Panc1 (cell line): Measurements from ENCODE around the gene SPATA6L. TPM values are rescaled to one million over a fixed set of nuclear protein-coding genes. Genes with fewer than 3 reads are reported as not detected.

Experiments used
- ATAC-seq: fragments of 200-7000 bp; cut with Tn5 transposase; 2 replicates; pipeline ENCODE4 v1.9.1; 2020; ENCODE audit warnings: mild to moderate bottlenecking, moderate library complexity
- BruUV-seq: library from RNA; stranded (reverse); fragments of 400-500 nt; replicated peaks from 2 replicates; lab custom pipeline; 2021; lab: Mats Ljungman, UMichigan
- CTCF ChIA-PET: fragments of 300-600 bp; sonication (Branson Sonifier 250); formaldehyde crosslinking; loops from one replicate; lab custom pipeline; 2022; ENCODE audit warnings: antibody characterized with exemption; lab: Charles Lee
- POLR2A ChIA-PET: fragments of 300-600 bp; sonication (Branson Sonifier 250); formaldehyde crosslinking; loops from one replicate; lab custom pipeline; 2022; ENCODE audit warnings: antibody characterized with exemption; lab: Charles Lee
- DNase-seq: peaks from one replicate; pipeline ENCODE4 v3.0.0-alpha.2; 2010; ENCODE audit warnings: low read depth, low spot score
- H3K27ac ChIP-seq: 2 replicates; pipeline ENCODE4 v1.5.1; 2011; ENCODE audit warnings: mild to moderate bottlenecking, low read length, inconsistent platforms
- H3K27me3 ChIP-seq: fragments of 200-500 bp; sonication (Bioruptor generic); 2 replicates; pipeline ENCODE4 v1.6.0; 2014; ENCODE audit warnings: low read length, inconsistent platforms; ENCODE audit not compliant: control insufficient read depth, insufficient read depth
- H3K36me3 ChIP-seq: fragments of 200-500 bp; sonication (Bioruptor generic); 2 replicates; pipeline ENCODE4 v1.5.1; 2014; ENCODE audit warnings: inconsistent platforms, mild to moderate bottlenecking, low read length, moderate library complexity; ENCODE audit not compliant: control insufficient read depth, insufficient read depth
- H3K4me1 ChIP-seq: 2 replicates; pipeline ENCODE4 v1.5.1; 2011; ENCODE audit warnings: inconsistent platforms, mild to moderate bottlenecking, low read length, moderate library complexity; ENCODE audit not compliant: control insufficient read depth, insufficient read depth
- H3K4me3 ChIP-seq, 2 experiments: 2 replicates each; pipeline ENCODE4 v1.5.1; 2011 to 2012; ENCODE audit warnings: low read depth in 2 of 2, low read length in 2 of 2, mild to moderate bottlenecking in 2 of 2, inconsistent platforms in 1 of 2, moderate library complexity in 1 of 2
- H3K9me3 ChIP-seq: fragments of 200-500 bp; sonication (Bioruptor generic); 2 replicates; pipeline ENCODE4 v1.5.1; 2014; ENCODE audit warnings: low read depth, mild to moderate bottlenecking, inconsistent platforms, low read length, moderate library complexity; ENCODE audit not compliant: control insufficient read depth, insufficient read depth
- POLR2AphosphoS5 ChIP-seq: IDR thresholded peaks from 2 replicates; pipeline ENCODE4 v1.6.1; 2012; ENCODE audit warnings: mild to moderate bottlenecking, low read depth, low read length, moderate library complexity
- SIN3A ChIP-seq: IDR thresholded peaks from 2 replicates; pipeline ENCODE4 v1.6.1; 2012; ENCODE audit warnings: low read depth, mild to moderate bottlenecking, low read length, moderate library complexity, borderline replicate concordance; ENCODE audit not compliant: insufficient read depth
- TCF7L2 ChIP-seq: IDR thresholded peaks from 2 replicates; pipeline ENCODE4 v1.6.1; 2011; ENCODE audit warnings: mild to moderate bottlenecking, low read depth, low read length, inconsistent platforms
- in situ Hi-C: cut with HindIII; loops from 2 replicates; pipeline ENCODE4 v1.10.0; 2016; ENCODE audit warnings: low sequenced_read_pairs, low pct_unique_long_range_greater_than_20kb
- intact Hi-C: fragments of 100-400 bp; cut with micrococcal nuclease; formaldehyde crosslinking; loops from one replicate; pipeline ENCODE4 v1.10.0; 2022; ENCODE audit not compliant: unreplicated experiment
- total RNA-seq: library from RNA; stranded (reverse); gene quantifications from one replicate; pipeline ENCODE4 v1.2.1, GENCODE V29; 2021; ENCODE audit not compliant: unreplicated experiment
- TF ChIP-seq, protein P1 (sequence below): fragments of 450-650 bp; IDR thresholded peaks from 2 replicates; pipeline ENCODE4 v1.5.1; 2017; ENCODE audit warnings: mild to moderate bottlenecking
- TF ChIP-seq, protein P2 (sequence below), 2 experiments: IDR thresholded peaks; 2 replicates each; pipeline ENCODE4 v1.6.1; 2011 to 2012; ENCODE audit warnings: low read depth in 2 of 2, control low read depth in 1 of 2, low read length in 1 of 2, mild to moderate bottlenecking in 1 of 2, moderate library complexity in 1 of 2; ENCODE audit not compliant: insufficient read depth in 1 of 2

SPATA6L gene
- total RNA-seq, 1 experiment from 2014 or later, result 0.13 TPM

DNA sequence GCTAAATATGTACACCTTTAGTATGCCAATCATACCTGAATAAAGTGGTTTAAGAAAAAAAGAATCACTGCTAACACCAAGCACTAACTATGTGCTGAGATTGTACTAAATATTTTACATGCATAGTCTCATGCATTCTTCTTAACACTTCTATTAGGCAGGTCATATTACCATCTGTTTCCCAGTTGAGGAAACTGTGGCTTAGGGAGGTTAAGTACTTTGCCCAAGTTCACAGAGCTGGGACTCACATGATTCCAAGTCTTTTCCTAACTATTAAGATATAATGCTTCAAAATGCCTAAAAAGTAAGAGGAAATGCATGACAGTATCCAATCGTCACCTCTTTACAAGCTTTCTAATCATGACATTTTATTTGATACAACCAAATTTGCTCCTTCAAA is 73.4 kb downstream of the SPATA6L start:
- CTCF ChIA-PET, result no interaction called here
- H3K27ac ChIP-seq, result no peak overlapping the region
- TF ChIP-seq SIN3A (no peak), TCF7L2 (no peak), POLR2AphosphoS5 (no peak)
- TF ChIP-seq, protein P1, sequence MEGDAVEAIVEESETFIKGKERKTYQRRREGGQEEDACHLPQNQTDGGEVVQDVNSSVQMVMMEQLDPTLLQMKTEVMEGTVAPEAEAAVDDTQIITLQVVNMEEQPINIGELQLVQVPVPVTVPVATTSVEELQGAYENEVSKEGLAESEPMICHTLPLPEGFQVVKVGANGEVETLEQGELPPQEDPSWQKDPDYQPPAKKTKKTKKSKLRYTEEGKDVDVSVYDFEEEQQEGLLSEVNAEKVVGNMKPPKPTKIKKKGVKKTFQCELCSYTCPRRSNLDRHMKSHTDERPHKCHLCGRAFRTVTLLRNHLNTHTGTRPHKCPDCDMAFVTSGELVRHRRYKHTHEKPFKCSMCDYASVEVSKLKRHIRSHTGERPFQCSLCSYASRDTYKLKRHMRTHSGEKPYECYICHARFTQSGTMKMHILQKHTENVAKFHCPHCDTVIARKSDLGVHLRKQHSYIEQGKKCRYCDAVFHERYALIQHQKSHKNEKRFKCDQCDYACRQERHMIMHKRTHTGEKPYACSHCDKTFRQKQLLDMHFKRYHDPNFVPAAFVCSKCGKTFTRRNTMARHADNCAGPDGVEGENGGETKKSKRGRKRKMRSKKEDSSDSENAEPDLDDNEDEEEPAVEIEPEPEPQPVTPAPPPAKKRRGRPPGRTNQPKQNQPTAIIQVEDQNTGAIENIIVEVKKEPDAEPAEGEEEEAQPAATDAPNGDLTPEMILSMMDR, result no peak
- TF ChIP-seq, protein P2, sequence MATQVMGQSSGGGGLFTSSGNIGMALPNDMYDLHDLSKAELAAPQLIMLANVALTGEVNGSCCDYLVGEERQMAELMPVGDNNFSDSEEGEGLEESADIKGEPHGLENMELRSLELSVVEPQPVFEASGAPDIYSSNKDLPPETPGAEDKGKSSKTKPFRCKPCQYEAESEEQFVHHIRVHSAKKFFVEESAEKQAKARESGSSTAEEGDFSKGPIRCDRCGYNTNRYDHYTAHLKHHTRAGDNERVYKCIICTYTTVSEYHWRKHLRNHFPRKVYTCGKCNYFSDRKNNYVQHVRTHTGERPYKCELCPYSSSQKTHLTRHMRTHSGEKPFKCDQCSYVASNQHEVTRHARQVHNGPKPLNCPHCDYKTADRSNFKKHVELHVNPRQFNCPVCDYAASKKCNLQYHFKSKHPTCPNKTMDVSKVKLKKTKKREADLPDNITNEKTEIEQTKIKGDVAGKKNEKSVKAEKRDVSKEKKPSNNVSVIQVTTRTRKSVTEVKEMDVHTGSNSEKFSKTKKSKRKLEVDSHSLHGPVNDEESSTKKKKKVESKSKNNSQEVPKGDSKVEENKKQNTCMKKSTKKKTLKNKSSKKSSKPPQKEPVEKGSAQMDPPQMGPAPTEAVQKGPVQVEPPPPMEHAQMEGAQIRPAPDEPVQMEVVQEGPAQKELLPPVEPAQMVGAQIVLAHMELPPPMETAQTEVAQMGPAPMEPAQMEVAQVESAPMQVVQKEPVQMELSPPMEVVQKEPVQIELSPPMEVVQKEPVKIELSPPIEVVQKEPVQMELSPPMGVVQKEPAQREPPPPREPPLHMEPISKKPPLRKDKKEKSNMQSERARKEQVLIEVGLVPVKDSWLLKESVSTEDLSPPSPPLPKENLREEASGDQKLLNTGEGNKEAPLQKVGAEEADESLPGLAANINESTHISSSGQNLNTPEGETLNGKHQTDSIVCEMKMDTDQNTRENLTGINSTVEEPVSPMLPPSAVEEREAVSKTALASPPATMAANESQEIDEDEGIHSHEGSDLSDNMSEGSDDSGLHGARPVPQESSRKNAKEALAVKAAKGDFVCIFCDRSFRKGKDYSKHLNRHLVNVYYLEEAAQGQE (IDR thresholded peaks at IDR 0.05; ENCODE audit: insufficient read depth in 1 of 2, low read depth in 2 of 2, low read length in 1 of 2), result no peak
- no peaks in the 10 kb centered on the region for H3K36me3 ChIP-seq
- ATAC-seq (no peak), DNase-seq (no peak)
- BruUV-seq, result no TSS peak
- no peaks in the 10 kb centered on the region for H3K4me1 ChIP-seq
- intact Hi-C loops, result no loop called here
- no peak overlapping the region for H3K4me3 ChIP-seq
- POLR2A ChIA-PET, result no interaction called here
- in situ Hi-C loops, result no loop called here
- H3K27me3 ChIP-seq, result no peaks in the 10 kb centered on the region
- H3K9me3 ChIP-seq, result no peaks in the 10 kb centered on the region

DNA sequence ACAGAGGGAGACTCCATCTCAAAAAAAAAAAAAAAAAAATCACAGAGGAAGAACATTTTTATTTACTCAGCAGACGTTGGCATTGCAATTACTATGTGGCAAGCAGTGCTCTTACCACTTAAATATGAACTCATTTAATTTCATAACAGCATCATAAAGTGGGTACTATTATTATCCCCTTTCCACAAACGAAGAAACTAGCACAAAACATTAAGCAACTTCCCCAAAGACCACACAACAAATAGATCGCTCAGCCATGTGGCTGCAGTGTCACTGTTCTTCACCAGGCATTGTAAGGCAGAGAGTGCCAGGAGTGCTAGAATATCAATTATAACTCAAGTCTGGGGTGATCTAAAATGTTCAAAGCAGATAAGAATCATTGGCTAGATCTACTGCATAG is 74.0 kb downstream of the SPATA6L start:
- TF ChIP-seq, protein P2 (IDR thresholded peaks at IDR 0.05; ENCODE audit: insufficient read depth in 1 of 2, low read depth in 2 of 2, low read length in 1 of 2), result no peak
- TF ChIP-seq TCF7L2, result no peak
- TF ChIP-seq POLR2AphosphoS5, result no peak
- TF ChIP-seq, protein P1, result no peak
- TF ChIP-seq SIN3A, result no peak
- H3K27me3 ChIP-seq, result no peaks in the 10 kb centered on the region
- in situ Hi-C loops, result no loop called here
- no peak overlapping the region for H3K4me3 ChIP-seq
- H3K9me3 ChIP-seq, result no peaks in the 10 kb centered on the region
- H3K36me3 ChIP-seq, result no peaks in the 10 kb centered on the region
- H3K27ac ChIP-seq, result no peak overlapping the region
- intact Hi-C loops, result no loop called here
- BruUV-seq, result no TSS peak
- CTCF ChIA-PET, result no interaction called here
- POLR2A ChIA-PET, result no interaction called here
- H3K4me1 ChIP-seq, result no peaks in the 10 kb centered on the region
- no peak for ATAC-seq
- DNase-seq, result no peak
